Activated CD4-positive, alpha-beta T cell treated with anti-CD3 and anti-CD28 coated beads, Interleukin-2, Interleukin-6, amounts not matched to agents 100 ng/mL and 50 ng/mL, durations not matched to agents 16 hours and 8 hours (primary cell): ENCODE data around the gene MAPK11.

Experiments used
- DNase-seq: peaks from one replicate; pipeline ENCODE4 v3.0.0-alpha.2; 2020

The MAPK11 gene

DNA sequence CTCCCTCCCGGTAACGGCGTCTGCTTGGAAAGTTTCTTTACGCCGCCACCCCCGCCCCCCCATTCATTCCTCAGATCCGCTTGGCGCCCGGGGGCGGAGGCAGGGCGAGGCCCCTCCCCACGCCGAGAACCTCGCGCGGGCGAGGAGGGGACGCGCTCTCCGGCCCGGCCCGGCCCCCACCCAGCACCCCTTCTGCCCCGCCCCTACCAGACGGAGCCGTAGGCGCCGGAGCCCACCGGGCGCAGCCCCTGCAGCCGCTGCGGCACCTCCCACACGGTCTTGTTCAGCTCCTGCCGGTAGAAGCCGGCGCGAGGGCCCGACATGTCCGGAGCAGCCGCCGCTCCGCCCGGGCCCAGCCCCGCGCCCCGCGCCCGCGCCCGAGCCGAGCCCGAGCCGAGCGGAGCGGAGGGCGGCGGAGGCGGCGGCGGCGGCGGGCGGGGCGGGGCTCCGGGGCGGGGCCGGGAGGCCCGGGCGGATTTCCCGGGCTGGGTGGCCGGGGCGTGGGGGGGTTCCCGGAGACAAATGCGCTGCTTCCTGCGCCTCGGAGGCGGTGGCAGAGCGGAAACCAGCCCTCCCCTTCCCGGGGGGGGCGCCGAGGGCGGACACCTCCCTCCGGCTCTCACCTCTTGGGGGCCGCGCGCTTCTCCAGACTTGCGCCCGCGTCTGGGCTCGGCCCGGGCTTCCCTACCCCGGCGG lies at the start of gene MAPK11:
MAPK11 (minus strand) TSS at position 411 of the 696 bp plus-strand sequence; CDS start at position 323, 88 bp downstream.
- peak; percentile 78 for DNase-seq

DNA sequence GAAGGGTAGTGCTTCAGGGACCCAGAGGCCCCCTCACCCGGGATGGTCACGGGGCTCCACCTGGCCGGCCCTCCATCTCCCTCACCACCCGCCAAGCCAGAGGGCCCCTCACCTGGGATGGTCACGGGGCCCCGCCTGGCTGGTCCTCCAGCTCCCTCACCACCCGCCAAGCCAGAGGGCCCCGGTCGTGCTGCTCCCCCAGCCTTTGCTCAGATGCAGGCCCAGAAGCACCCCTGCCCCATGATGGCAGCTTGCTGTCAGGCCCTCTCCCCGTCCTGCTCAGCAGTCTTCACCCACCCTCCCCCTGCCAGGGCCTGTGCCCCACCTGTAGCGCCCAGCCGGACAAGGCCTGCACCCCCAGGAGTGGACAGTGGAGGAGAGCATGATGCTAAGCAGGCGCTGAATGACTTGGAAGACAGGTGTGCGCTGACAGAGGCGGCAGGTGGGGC lies 49.3 kb upstream of the MAPK11 start:
- no peak for DNase-seq

DNA sequence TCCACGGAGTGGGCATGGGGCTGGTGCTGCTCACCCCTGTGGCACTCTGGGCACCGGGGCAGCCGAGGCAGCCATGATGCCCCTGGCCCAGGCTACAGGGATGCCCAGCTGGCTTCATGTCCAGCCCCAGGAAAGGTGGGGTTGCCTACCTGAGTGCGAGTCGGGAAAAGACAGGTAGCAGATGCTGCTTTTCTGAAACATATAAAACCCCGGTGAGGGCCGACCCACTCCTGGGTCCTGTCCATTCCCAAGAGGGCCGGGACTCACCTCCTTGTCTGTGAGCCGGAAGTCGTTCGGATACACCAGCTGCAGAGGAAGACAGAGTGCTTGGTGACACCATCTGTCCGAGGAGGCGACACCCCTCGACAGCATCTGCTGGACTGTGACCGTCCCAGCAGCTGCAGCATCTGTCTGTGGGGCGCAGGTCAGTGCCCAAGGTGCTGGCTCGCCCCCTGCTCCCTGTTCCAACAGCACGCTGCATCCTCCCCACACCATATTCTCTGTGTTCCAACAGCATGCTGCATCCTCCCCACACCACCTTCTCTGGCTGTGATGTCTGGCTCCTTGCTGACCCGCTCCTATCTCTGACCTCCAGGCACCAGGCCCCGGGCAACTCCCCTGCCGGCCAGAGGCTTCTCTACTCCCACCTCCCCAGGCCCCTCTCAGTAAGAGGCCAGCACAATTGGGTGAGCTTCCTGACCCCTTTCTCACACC lies 48.7 kb upstream of the MAPK11 start:
- DNase-seq, result no peak

GRCh38 chr22:50318356-50318697 lies 48.1 kb upstream of the MAPK11 start:
- no peak for DNase-seq

DNA sequence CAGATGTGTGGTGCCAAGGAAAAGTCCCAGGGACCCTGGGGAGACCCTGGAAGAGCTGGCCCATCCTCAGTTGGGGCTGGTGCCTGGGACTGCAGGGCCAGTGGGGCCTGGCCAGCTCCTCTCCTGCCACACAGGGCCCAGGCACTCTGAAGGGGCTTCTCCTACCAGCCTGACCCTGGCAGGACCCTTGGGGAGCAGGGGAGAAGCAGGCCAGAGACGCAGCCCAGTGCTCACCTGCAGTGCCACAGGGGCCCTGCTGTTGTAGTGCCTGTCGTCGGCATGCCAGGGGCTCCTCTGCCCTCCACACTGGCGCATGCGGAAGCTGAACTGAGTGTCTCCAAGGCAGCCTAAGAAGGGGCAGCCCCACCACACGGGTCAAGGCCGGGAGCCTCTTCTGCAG lies 47.5 kb upstream of the MAPK11 start:
- no peak for DNase-seq

GRCh38 chr22:50317178-50317577 lies 47.0 kb upstream of the MAPK11 start:
- DNase-seq, result no peak

DNA sequence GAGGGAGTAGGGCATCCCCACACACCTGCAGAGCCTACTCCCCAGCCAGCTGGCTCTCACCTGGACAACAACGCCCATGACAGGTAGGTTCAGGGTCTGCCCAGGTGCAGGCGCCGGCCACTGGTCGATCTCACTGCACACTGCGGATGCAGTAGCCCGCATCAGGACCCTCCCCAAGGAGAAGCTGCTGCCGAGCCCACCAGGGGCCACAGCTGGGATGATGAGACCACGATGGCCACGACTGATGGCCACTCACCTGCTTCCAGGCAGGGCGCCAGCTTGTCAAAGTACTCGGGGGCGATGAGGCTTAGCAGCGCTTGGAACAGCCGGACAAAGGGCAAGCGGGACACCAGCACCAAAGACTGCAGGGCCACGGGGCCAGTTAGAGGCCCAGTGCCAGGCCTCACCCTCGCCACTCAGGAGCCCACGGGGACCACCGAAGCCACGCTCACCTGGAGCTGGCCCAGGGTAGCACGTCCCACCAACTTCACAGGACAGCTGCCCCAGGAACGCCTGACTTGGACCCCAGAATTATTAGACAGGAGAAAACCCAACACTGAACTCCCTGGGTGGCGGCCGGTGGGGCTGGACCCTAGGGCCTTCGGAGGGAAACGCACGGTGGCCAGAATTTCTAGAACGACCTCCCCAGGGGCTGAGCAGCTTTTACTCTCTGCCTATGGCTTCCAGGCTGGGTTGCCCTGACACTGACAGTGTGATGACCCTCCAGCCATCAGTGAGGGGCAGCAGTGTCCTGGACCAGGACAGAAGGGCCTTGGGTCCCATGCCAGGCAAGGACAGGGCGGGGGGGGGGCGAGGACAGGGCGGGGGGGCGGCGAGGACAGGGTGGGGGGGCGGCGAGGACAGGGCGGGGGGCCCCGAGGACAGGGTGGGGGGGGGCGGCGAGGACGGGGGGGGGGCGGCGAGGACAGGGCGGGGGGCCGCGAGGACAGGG lies 46.2 kb upstream of the MAPK11 start:
- DNase-seq, result no peak

DNA sequence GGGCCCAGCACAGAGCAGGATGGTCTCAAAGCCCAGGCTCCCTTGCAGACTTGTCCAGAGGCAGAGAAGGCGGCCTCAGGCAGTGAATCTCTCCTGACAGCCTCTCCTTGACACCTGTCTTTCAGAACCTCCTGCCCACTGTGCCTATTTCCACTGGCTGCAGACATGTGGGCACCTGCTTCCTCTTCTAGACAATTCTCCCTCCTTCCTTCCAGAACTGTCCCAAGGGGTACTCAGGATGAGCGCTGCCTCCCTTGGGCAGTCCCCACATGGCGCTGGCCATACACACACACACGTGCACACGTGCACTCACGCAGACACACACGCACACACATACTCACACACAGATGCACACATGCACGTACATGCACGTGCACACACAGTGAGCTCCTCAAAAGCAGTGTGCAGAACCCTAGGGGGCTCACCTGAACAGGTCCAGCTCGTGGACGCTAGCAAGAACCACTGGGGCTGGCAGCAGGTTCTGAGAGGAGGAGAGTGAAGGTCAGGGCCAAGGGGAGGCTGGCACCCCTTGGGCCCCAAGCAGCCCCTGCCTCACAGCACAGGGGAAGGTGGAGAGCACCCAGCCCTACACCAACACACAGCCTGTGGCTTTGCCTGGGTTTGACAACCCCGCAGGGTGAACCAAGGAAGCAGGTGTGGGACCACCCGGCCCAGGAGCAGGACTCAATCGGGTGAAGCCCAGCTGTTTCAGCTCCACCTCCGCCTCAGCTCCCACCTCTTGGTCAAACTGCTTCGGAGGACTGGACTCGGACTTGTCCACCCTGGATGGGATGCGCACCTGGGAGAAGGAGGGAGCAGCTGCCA lies 45.3 kb upstream of the MAPK11 start:
- no peak for DNase-seq

- DNase-seq, result peak; percentile 82
These were observed 44.5 kb upstream of the MAPK11 start for GRCh38 chr22:50314455-50315288.

DNA sequence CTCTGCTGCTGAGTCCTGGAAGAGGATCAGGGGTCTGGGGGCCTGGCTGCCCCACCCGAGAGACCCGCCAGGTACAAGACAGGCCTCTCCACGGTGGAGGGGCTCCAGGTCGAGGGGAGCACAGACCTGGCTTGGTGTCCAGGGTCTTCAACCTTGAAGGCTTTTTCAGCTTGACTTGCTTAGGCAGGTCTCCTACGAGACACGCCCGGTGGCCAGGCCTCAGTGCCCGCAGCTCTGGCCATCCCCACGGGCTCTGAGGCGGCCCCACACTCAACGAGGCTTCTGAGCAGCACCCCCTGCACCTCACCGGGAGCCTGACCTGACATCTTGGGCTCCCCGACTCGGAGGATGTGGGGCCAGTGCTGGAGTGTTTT lies 43.9 kb upstream of the MAPK11 start:
- no peak for DNase-seq

DNA sequence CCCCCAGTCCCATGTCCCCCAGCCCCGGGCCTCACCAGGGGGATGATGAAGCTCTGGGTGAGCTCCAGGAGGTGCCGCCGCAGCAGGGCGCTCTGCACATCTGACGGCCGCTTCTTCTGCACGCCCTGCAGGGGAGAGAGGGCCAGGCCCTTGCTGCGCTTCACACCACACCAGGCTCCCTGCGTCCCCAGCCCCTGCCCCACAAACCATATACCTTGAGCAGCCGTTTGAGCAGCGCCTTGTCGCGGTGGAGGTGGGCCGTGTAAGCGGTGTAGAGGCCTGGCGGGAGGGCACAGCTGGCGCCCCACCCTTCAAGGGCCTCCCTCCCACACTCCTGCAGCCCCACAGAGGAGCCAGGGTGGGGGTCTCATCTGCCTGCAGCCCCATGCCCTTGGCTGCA lies 43.4 kb upstream of the MAPK11 start:
- no peak for DNase-seq

GRCh38 chr22:50313021-50313420 lies 42.8 kb upstream of the MAPK11 start:
- no peak for DNase-seq

GRCh38 chr22:50312371-50312770 lies 42.2 kb upstream of the MAPK11 start:
- no peak for DNase-seq

DNA sequence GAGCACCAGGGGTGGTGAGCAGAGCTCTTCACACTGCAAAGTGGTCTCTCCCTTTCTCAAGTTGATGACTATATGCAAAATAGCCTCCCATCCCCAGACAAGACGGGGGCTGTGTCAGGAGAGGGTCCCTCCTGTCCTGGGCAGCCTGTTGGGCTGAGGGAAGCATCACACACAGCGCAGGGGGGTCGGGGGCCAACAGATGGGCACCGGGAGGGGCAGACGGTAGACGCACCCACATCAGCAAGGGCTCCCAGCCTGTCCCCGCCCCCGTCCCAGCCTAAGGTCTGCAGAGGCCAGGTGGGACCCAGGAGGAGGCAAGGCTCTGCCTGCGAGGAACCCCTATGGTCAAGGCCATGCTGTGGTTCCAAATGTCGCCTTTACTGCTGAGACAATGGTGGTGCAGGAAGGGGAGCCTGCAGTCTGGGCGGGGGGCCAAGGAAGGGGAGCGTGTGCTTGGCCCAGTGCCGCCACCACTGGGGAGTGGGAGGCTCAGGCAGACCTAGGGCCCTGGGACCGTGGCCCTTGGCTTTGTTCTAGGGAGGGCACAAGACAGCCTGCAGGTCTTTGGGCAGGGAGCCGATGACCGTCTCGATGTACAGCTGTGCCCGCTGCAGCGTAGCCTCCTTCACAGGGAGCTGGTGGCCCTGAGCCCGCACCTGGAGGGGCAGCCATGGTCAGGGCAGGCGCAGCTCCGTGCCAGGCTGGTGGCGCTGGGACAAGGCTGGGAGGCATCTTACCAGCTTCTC lies 41.6 kb upstream of the MAPK11 start:
- DNase-seq, result no peak

GRCh38 chr22:50310949-50311444 lies 40.8 kb upstream of the MAPK11 start:
- no peak for DNase-seq

- DNase-seq, result no peak
These were observed 40.0 kb upstream of the MAPK11 start for GRCh38 chr22:50310031-50310722.

GRCh38 chr22:50309601-50309991 lies 39.4 kb upstream of the MAPK11 start:
- no peak for DNase-seq

GRCh38 chr22:50308986-50309600 lies 38.9 kb upstream of the MAPK11 start:
- no peak for DNase-seq

DNA sequence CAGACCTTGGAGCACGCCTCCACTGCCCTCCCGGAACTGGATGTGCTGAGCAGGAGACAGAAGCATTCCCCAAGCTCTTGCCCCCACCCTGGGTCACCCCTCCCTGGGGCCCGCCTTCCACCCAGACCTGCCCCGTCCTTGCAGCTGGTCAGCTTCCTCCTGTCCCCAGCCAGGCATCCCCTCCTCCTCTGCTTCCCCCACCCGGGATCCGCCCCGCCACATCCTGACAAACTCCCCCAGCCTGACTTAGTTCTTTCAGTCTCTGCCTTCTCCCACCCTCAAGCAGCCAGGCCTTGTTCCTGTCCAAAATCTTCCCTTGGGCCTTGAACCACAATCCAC lies 38.4 kb upstream of the MAPK11 start:
- DNase-seq, result no peak
